GM10266 (cell line): ENCODE results near the gene BRAT1.

Experiments
- DNase-seq: peaks from one replicate; pipeline ENCODE4 v3.0.0; 2012; ENCODE audit errors: extremely low spot score
- TF ChIP-seq, protein P1 (sequence below): IDR thresholded peaks from 2 replicates; pipeline ENCODE4 v1.5.1; 2012; ENCODE audit warnings: mild to moderate bottlenecking, low read depth; ENCODE audit not compliant: control insufficient read depth, insufficient read depth; ENCODE audit errors: missing control alignments

BRAT1 gene

DNA sequence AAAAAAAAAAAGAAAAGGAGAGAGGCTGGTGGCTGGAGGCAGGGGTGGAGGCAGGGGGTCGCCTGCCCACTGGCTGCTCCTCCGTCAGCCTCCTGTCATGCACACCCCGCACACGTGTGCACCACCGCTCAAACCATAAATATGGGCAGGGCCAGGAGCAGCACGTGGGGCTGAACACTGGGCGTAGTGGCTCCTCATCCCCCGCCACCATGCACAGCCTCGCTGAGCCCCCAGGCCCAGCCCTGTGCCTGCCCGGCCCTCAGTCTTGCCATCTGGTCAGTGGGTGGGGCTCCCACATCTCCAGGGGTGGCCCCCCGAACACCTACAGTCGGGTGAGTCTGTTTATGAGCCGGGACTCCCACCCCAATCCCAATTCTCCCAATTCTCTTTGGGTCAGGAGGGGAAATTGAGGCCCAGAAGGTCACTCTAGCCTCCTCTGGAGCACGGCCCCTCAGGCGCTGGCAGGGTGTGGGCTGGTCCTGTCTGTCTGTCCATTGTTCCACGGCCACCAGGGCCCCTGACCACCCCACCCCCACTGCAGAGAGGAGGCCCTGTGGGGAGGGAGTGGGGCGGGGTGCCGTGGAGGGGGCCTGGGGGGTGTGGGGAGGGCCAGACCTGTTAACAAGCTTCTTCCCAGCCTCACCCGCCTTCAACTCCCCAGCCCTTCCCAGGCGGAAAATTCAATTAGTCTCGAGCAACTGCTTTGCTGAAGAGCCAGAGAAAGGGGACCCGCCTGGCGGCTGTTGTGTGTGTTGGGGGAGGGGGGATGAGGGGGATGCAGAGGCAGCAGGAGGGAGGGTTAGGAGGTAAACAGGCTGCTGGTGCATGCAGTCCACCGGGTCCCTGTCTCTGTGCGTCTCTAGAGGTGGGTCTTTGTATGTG, 59.7 kb downstream of the BRAT1 start:
- no peak for DNase-seq
- TF ChIP-seq, protein P1, sequence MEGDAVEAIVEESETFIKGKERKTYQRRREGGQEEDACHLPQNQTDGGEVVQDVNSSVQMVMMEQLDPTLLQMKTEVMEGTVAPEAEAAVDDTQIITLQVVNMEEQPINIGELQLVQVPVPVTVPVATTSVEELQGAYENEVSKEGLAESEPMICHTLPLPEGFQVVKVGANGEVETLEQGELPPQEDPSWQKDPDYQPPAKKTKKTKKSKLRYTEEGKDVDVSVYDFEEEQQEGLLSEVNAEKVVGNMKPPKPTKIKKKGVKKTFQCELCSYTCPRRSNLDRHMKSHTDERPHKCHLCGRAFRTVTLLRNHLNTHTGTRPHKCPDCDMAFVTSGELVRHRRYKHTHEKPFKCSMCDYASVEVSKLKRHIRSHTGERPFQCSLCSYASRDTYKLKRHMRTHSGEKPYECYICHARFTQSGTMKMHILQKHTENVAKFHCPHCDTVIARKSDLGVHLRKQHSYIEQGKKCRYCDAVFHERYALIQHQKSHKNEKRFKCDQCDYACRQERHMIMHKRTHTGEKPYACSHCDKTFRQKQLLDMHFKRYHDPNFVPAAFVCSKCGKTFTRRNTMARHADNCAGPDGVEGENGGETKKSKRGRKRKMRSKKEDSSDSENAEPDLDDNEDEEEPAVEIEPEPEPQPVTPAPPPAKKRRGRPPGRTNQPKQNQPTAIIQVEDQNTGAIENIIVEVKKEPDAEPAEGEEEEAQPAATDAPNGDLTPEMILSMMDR, result no peak

DNA sequence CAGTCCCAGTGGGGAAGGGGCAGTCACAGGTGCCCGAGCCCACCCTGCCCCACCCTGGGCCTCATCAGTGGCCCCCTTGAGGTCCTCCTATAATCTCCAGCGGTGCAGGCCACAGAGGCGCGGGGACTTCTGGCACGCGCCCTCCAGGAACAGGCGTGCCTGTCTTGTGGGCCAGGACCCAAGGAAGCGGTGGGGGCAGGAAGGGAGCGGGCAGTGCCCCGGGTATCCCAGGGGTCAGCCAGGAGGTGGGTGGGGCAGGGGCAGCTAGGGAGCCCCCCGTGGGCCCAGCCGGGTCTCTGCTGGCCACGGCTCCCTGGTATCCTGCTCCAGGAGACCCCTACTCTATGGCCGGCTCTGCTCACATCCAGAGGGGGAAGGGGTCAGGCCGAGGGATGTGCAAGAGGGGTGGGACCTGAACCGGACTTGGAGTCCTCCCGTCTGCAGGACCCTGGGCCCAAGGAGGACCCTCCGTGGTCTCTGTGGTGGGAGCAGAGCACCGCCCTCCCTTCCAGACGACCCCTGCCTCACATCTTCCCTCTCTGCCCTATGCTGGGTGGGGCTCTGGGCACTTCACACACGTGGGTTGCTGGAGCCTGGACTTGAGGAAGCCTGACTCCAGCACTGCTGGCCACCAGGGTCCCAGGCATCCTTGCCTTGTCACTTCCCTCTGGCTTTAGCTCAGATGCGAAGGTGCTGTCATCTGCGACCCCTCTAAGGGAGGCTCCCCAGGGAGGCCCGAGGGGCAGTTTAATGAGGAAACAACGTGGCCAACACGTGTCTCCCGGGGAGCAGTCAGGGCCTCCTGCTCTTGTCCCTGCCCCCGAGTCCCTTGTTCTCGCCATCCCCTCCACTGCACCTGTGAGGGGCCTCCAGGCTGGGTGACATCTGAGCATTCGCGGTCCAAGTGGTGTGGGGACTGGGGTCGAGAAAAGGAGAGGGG, 60.9 kb downstream of the BRAT1 start:
- no peak for DNase-seq
- TF ChIP-seq, protein P1, result no peak

DNA sequence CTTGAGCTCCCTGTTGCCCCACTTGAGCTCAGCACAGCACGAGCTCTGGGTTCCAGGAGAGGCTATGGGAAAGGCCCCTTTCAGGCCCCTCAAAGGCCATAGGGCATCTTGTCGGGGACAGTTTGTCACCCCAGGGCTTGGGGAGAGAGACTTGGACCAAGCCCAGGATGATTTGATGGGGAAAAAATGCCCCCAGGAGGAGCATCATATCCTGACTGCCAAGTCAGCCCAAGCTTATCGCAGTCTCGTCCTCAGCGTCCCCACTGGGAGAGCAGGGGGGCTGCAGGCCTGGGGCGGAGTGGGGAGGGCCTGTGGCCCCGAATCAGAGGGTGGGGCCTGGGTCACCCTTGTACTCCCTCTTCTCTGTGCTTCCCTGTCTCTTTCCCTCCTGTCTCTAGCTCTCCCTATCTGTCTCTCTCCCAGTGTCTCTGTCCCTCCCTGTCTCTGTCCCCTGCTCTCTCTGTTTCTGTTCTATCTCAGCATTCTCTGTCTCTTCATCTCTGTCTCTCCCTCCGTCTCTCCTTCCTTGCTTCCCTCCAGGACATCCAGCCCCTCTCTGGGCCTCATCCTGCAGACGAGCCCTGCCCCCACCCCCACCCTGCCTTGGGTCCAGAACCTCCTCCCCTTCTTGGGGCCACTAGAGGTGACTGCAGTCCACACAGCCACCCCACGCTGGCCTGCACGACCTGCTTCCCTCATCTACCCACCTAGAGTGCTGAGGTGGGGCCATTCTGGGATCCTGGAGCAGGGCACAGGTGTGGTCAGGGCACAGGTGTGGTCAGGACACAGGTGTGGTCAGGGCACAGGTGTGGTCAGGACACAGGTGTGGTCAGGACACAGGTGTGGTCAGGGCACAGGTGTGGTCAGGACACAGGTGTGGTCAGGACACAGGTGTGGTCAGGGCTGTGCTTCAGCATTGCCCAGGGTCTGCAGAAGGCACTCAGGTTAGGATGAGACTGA, 61.8 kb downstream of the BRAT1 start:
- TF ChIP-seq, protein P1, result no peak

DNA sequence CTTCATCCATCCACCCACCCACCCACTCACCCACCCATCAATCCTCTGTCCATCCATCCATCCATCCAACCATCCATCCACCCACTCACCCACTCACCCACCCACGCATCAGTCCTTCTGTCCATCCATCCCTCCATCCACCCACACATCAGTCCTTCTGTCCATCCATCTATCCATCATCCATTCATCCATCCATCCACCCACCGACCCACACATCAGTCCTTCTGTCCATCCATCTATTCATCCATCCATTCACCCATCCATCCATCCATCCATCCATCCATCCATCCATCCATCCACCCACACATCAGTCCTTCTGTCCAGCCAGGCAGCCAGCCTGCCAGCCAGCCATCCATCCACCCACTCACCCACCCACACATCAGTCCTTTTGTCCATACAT, 63.3 kb downstream of the BRAT1 start:
- TF ChIP-seq, protein P1, result no peak
- DNase-seq, result no peak

More for the DNA sequence above, 61.8 kb downstream of the BRAT1 start:
- DNase-seq, result no peak

DNA sequence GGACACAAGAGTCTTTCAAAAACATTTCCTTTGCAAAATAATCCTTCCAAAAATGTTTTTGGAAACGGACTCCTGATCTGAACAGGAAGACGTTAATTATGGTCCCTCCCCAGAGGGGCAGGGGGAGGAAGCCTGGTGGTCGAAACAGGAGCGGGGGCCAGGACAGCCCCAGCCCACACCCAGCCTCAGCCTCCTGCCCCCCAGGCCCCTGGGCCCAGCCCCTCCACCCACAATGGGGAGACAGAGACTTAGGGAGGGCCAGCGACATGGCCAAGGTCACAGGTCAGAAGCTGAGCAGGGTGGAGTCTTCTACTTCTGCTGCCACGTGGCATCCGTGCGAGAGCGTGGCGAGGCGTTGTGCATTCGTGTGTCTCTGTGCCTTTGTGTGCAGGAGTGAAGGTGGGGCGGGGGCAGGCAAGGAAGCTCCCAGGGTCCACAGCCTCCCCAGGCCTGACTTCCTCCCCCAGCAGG, 65.1 kb downstream of the BRAT1 start:
- TF ChIP-seq, protein P1, result no peak
- no peak for DNase-seq

DNA sequence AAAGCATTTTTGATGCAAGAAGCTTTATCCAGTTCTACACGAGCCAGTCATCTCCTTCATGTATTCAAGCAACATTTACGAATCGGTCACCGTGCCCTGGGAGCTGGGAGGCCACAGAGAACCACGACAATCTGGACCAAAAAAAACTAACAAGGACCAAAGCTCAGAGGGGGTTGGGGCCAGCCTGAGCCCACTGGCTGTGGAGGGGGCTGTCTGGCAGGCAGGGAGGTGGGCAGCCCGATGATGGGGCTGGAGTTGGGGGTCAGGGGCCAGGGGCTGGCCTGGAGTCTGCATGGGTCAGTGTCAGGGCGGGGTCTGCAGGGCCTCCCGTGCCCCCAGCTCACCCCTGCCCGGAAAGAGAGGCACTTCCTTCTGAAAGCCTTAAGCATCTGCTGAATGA, 66.6 kb downstream of the BRAT1 start:
- TF ChIP-seq, protein P1, result no peak
- no peak for DNase-seq
